HEK293 (cell line): Measurements from ENCODE around the gene STK32A.

Source experiments
- CTCF ChIP-seq: fragments of 450-650 bp; formaldehyde crosslinking; IDR thresholded peaks from 2 replicates; pipeline ENCODE4 v1.5.1; 2016; ENCODE audit warnings: missing biosample characterization, missing genetic modification characterization
- ZNF266 ChIP-seq: fragments of 450-650 bp; formaldehyde crosslinking; IDR thresholded peaks from 2 replicates; pipeline ENCODE4 v1.5.1; 2016; ENCODE audit warnings: missing biosample characterization, missing genetic modification characterization, low read depth
- ZNF350 ChIP-seq: fragments of 450-650 bp; formaldehyde crosslinking; IDR thresholded peaks from 2 replicates; pipeline ENCODE4 v1.5.0; 2017; ENCODE audit warnings: missing biosample characterization, mild to moderate bottlenecking, missing genetic modification characterization
- ZNF501 ChIP-seq: fragments of 450-650 bp; formaldehyde crosslinking; IDR thresholded peaks from 2 replicates; pipeline ENCODE4 v1.5.1; 2016; ENCODE audit warnings: missing biosample characterization, missing genetic modification characterization
- TF ChIP-seq, protein P1 (sequence below): fragments of 450-650 bp; formaldehyde crosslinking; IDR thresholded peaks from 2 replicates; pipeline ENCODE4 v1.5.1; 2016; ENCODE audit warnings: missing biosample characterization, missing genetic modification characterization

DNA sequence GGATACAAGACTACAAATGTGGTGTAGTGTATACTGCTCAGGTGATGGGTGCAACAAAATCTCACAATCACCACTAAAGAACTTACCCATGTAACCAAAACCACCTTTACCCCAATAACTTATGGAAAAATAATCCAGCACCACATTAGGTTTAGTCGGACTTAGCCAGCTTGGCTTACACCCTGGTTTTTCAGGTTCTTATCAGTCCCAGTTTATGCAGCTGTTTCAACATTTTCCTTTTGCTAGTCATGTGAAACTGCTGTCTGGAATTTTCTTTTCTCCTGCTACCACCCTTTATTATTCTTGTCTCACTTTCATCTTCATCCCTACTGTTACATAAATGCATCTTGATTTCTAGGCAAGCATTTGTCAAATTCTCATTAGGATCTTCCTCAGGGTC is 51.5 kb downstream of the STK32A start:
- TF ChIP-seq ZNF501 (tag by site-specific recombination) (no peak), CTCF (tag by site-specific recombination) (no peak), ZNF350 (tag by site-specific recombination) (no peak), ZNF266 (tag by site-specific recombination) (no peak)
- TF ChIP-seq, protein P1, sequence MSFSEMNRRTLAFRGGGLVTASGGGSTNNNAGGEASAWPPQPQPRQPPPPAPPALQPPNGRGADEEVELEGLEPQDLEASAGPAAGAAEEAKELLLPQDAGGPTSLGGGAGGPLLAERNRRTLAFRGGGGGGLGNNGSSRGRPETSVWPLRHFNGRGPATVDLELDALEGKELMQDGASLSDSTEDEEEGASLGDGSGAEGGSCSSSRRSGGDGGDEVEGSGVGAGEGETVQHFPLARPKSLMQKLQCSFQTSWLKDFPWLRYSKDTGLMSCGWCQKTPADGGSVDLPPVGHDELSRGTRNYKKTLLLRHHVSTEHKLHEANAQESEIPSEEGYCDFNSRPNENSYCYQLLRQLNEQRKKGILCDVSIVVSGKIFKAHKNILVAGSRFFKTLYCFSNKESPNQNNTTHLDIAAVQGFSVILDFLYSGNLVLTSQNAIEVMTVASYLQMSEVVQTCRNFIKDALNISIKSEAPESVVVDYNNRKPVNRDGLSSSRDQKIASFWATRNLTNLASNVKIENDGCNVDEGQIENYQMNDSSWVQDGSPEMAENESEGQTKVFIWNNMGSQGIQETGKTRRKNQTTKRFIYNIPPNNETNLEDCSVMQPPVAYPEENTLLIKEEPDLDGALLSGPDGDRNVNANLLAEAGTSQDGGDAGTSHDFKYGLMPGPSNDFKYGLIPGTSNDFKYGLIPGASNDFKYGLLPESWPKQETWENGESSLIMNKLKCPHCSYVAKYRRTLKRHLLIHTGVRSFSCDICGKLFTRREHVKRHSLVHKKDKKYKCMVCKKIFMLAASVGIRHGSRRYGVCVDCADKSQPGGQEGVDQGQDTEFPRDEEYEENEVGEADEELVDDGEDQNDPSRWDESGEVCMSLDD, result no peak
